ENCODE results near the gene AOC3. TPM values are rescaled to one million over a fixed set of nuclear protein-coding genes. Genes with fewer than 3 reads are reported as not detected.

AOC3 gene
- polyA plus RNA-seq, 3 donors: 0.85 TPM; not detected in 2

DNA sequence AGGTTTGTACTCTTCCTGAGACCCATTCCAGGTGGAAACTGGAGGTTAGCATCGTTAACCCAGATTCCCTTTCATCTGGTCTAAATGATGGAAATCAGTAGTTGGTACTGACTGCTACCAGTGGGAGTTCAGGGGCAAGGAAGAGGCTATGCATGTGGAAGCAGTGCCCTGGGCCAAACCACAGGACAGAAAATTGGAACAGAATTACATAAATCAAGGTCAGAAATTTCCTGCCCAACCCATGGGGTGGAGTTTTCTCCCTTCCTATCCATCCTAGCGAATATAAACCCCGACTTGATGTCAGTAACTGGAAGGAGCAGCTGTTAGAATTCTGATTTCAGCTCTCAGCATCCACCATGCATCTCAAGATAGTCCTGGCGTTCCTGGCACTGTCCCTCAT lies 6.7 kb upstream of the AOC3 start, which contains the start of gene AOC2:
Gene AOC2 (plus strand): TSS at position 310 of the 400 bp plus-strand sequence. CDS start 47 bp downstream, at position 357.
- WGBS (ENCODE audit: insufficient coverage): 72% methylated on average over 3 of the region's 4 CpGs
- no peaks in the 10 kb centered on the region for H3K27me3 ChIP-seq (ENCODE audit: control insufficient read depth in 2 of 2, insufficient read depth in 2 of 2, low read length in 2 of 2)
- intact Hi-C loops (cut with micrococcal nuclease): loop anchor here (5.0 to 10.0 kb wide), 3 partner anchors 93 to 153 kb away; partner anchors contain the start of gene RPL27 (in 2 of the 2)
- no peak within 1 kb of the TSS for H2AFZ ChIP-seq (ENCODE audit: insufficient read depth, low read depth, low read length, poor library complexity, severe bottlenecking)
- TF ChIP-seq, protein P1, sequence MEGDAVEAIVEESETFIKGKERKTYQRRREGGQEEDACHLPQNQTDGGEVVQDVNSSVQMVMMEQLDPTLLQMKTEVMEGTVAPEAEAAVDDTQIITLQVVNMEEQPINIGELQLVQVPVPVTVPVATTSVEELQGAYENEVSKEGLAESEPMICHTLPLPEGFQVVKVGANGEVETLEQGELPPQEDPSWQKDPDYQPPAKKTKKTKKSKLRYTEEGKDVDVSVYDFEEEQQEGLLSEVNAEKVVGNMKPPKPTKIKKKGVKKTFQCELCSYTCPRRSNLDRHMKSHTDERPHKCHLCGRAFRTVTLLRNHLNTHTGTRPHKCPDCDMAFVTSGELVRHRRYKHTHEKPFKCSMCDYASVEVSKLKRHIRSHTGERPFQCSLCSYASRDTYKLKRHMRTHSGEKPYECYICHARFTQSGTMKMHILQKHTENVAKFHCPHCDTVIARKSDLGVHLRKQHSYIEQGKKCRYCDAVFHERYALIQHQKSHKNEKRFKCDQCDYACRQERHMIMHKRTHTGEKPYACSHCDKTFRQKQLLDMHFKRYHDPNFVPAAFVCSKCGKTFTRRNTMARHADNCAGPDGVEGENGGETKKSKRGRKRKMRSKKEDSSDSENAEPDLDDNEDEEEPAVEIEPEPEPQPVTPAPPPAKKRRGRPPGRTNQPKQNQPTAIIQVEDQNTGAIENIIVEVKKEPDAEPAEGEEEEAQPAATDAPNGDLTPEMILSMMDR (IDR thresholded peaks at IDR 0.05): no peak
- H3K36me3 Mint-ChIP-seq: peaks cover 56 to 65% of the 10 kb centered on the region in 2 donors
- peaks cover 42% of the 10 kb centered on the region for H4K20me1 ChIP-seq (ENCODE audit: insufficient read depth, low read length)
- no peaks in the 10 kb centered on the region for H3K9me3 ChIP-seq (replicated peaks in 1 of 2; ENCODE audit: control insufficient read depth in 1 of 2, insufficient read depth in 1 of 2, low read length in 2 of 2)
- H3K27ac ChIP-seq (ENCODE audit: low read depth in 1 of 2, low read length in 2 of 2): peak within 1 kb of the TSS in 1 of 2 donors; percentile 64
- peaks cover 19 to 23% of the 10 kb centered on the region in 2 donors for H3K4me1 ChIP-seq (ENCODE audit: control insufficient read depth in 1 of 2, insufficient read depth in 2 of 2, low read length in 2 of 2)
- DNase-seq: no peak
- no peak within 1 kb of the TSS for H3K9ac ChIP-seq (ENCODE audit: insufficient read depth, low read length, poor library complexity, severe bottlenecking)
- no peak within 1 kb of the TSS for H3K4me3 ChIP-seq (replicated peaks in 1 of 3; ENCODE audit: low read depth in 2 of 3, low read length in 3 of 3)
- no peaks in the 10 kb centered on the region for H3K79me2 ChIP-seq (ENCODE audit: insufficient read depth, low read length)
- H3K27me3 Mint-ChIP-seq (ENCODE audit: low read depth in 3 of 3): peaks cover 0 to 3% (median 2%) of the 10 kb centered on the region in 3 donors
- H3K4me1 Mint-ChIP-seq: peaks cover 28% of the 10 kb centered on the region
- no peak within 1 kb of the TSS for H3K4me2 ChIP-seq (replicated peaks; ENCODE audit: extremely low read depth, low read length, poor library complexity, severe bottlenecking)
- H3K9me3 Mint-ChIP-seq: no peaks in the 10 kb centered on the region
- peak within 1 kb of the TSS in 6 of 7 donors; percentile 41 to 81 (median 66) for H3K27ac Mint-ChIP-seq
- no peak within 1 kb of the TSS for H3K4me3 Mint-ChIP-seq
- H3K36me3 ChIP-seq (replicated peaks in 1 of 2; ENCODE audit: control insufficient read depth in 1 of 2, insufficient read depth in 2 of 2, low read length in 2 of 2): peaks cover 62 to 66% of the 10 kb centered on the region in 2 donors

DNA sequence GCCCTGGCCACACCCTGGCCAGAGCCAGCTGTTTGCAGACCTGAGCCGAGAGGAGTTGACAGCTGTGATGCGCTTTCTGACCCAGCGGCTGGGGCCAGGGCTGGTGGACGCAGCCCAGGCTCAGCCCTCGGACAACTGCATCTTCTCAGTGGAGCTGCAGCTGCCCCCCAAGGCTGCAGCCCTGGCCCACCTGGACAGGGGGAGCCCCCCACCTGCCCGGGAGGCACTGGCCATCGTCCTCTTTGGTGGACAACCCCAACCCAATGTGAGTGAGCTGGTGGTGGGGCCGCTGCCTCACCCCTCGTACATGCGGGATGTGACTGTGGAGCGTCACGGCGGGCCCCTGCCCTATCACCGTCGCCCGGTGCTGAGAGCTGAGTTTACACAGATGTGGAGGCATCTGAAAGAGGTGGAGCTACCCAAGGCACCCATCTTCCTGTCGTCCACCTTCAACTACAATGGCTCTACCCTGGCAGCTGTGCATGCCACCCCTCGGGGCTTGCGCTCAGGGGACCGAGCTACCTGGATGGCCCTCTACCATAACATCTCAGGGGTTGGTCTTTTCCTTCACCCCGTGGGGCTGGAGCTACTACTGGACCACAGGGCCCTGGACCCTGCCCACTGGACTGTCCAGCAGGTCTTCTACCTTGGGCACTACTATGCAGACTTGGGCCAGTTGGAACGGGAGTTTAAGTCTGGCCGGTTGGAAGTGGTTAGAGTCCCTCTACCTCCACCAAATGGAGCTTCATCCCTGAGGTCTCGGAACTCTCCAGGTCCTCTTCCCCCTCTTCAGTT lies 6.0 kb upstream of the AOC3 start:
- intact Hi-C loops (cut with micrococcal nuclease): loop anchor here (5.0 to 10.0 kb wide), 3 partner anchors 92 to 152 kb away; partner anchors contain the start of gene RPL27 (in 2 of the 2)
- peaks cover 56 to 59% of the 10 kb centered on the region in 2 donors for H3K36me3 ChIP-seq (replicated peaks in 1 of 2; ENCODE audit: control insufficient read depth in 1 of 2, insufficient read depth in 2 of 2, low read length in 2 of 2)
- H3K4me1 ChIP-seq (ENCODE audit: control insufficient read depth in 1 of 2, insufficient read depth in 2 of 2, low read length in 2 of 2): peaks cover 19 to 23% of the 10 kb centered on the region in 2 donors
- Mint-ChIP-seq H3K27ac (peak overlapping the region in 5 of 7 donors; percentile 41 to 81 (median 63)), H3K27me3 (ENCODE audit: low read depth in 3 of 3) (peaks cover 0 to 4% (median 3%) of the 10 kb centered on the region in 3 donors), H3K36me3 (peaks cover 51 to 58% of the 10 kb centered on the region in 2 donors), H3K4me1 (peaks cover 28% of the 10 kb centered on the region), H3K9me3 (no peaks in the 10 kb centered on the region), H3K4me3 (no peak overlapping the region)
- H3K4me2 ChIP-seq (replicated peaks; ENCODE audit: extremely low read depth, low read length, poor library complexity, severe bottlenecking): no peak overlapping the region
- no peak for DNase-seq
- WGBS (ENCODE audit: insufficient coverage): 97% methylated on average over 16 of the region's 24 CpGs
- H4K20me1 ChIP-seq (ENCODE audit: insufficient read depth, low read length): peaks cover 42% of the 10 kb centered on the region
- H3K27me3 ChIP-seq (ENCODE audit: control insufficient read depth in 2 of 2, insufficient read depth in 2 of 2, low read length in 2 of 2): no peaks in the 10 kb centered on the region
- peak overlapping the region in 1 of 2 donors; percentile 64 for H3K27ac ChIP-seq (ENCODE audit: low read depth in 1 of 2, low read length in 2 of 2)
- no peak overlapping the region for H2AFZ ChIP-seq (ENCODE audit: insufficient read depth, low read depth, low read length, poor library complexity, severe bottlenecking)
- H3K79me2 ChIP-seq (ENCODE audit: insufficient read depth, low read length): no peaks in the 10 kb centered on the region
- H3K4me3 ChIP-seq (replicated peaks in 1 of 3; ENCODE audit: low read depth in 2 of 3, low read length in 3 of 3): no peak overlapping the region
- no peak overlapping the region for H3K9ac ChIP-seq (ENCODE audit: insufficient read depth, low read length, poor library complexity, severe bottlenecking)
- H3K9me3 ChIP-seq (replicated peaks in 1 of 2; ENCODE audit: control insufficient read depth in 1 of 2, insufficient read depth in 1 of 2, low read length in 2 of 2): no peaks in the 10 kb centered on the region
- TF ChIP-seq, protein P1 (IDR thresholded peaks at IDR 0.05): no peak

All from CD14-positive monocyte (primary cell).